Ovary (tissue), 9 donors: Measurements from ENCODE around the gene CAMTA1. TPM values are rescaled to one million over a fixed set of nuclear protein-coding genes. Genes with fewer than 3 reads are reported as not detected.

Source experiments
- DNase-seq, 5 donors: peaks; one replicate each; pipeline ENCODE4 v3.0.0-alpha.2; 2019 to 2020
- H3K27ac ChIP-seq, 2 donors: fragments of 200-600 bp; one replicate each; pipeline versions ENCODE4 v1.5.1 to v1.8.0; 2019 to 2022
- H3K27me3 ChIP-seq: fragments of 200-600 bp; one replicate; pipeline ENCODE4 v1.8.0; 2022
- H3K36me3 ChIP-seq: fragments of 200-600 bp; sonication (generic); one replicate; pipeline ENCODE4 v1.5.1; 2019
- H3K4me1 ChIP-seq: one replicate; pipeline ENCODE4 v1.8.1; 2013; ENCODE audit warnings: mild to moderate bottlenecking, moderate library complexity; ENCODE audit not compliant: insufficient read depth
- H3K4me3 ChIP-seq: fragments of 200-600 bp; sonication (generic); one replicate; pipeline ENCODE4 v1.5.1; 2017
- H3K9me3 ChIP-seq, 2 donors: fragments of 200-600 bp in 1 of 2; sonication (generic) in 1 of 2; one replicate each; pipeline versions ENCODE4 v1.5.1 to v1.8.1; 2013 to 2019; ENCODE audit warnings: mild to moderate bottlenecking in 1 of 2, moderate library complexity in 1 of 2
- CTCF ChIP-seq, 3 donors: fragments of 450-650 bp in 2 of 3; fragments of 200-600 bp in 1 of 3; IDR thresholded peaks; one replicate each; pipeline versions ENCODE4 v1.5.1 to v1.8.0; 2016 to 2022; ENCODE audit warnings: antibody characterized with exemption in 3 of 3, mild to moderate bottlenecking in 1 of 3
- EP300 ChIP-seq: sonication (generic); formaldehyde crosslinking; IDR thresholded peaks from one replicate; pipeline ENCODE4 v1.6.1; 2017; ENCODE audit warnings: antibody characterized with exemption
- POLR2A ChIP-seq: fragments of 450-650 bp; IDR thresholded peaks from one replicate; pipeline ENCODE4 v1.6.1; 2017; ENCODE audit warnings: antibody characterized with exemption, mild to moderate bottlenecking, moderate library complexity
- WGBS, 3 donors: extraction: QIAGEN DNeasy Blood & Tissue Kit in 1 of 3; methylation state at CpG; one replicate each; pipeline versions ENCODE4 v1.1.5 to v1.1.7; 2013 to 2017; 5-methylcytosine and 5-hydroxymethylcytosine counted together
- intact Hi-C, 4 donors: fragments of 100-400 bp; cut with DNase I; formaldehyde crosslinking; loops; one replicate each; pipeline versions ENCODE4 v1.11.0 to v1.15.1; 2022 to 2023
- polyA plus RNA-seq, 2 donors: library from polyadenylated mRNA; stranded (reverse); fragments of 200-250 nt in 1 of 2; fragments of 350-450 nt in 1 of 2; fragmentation: Illumina TruSeq in 1 of 2; extraction: RNeasy Lipid Tissue Mini Kit (QIAGEN cat#74804) in 1 of 2; gene quantifications; one replicate each; pipeline ENCODE4 v1.2.3, GENCODE V29; 2013 to 2014
- total RNA-seq, 7 donors: library from RNA; depleted of rRNA in 2 of 7; stranded (reverse); fragments of >200 nt in 2 of 7; fragmentation: NEBNext Ultra II Directional in 3 of 7; extraction: Animal tissue kit (Norgen Biotek cat#: 25700) in 3 of 7; gene quantifications; one replicate each; pipeline versions ENCODE4 v1.1.0 to v1.2.4, GENCODE V29; 2016 to 2023
- donor health status: DM: no; HTN: no; CAD: no; lungs with moderate emphysema.
- donor health status: DM: no; HTN: no; CAD: no.
- donor health status: Bipolar disorder and iron deficiency.
- donor health status: DM: yes; HTN: yes; CAD: no.
- donor health status: DM: no; HTN: no; CAD: no.
- donor health status: DM: yes; HTN: yes; CAD: no.

Gene CAMTA1
- total and polyA plus RNA-seq, 9 donors = 51.1 to 150 (median 67.4) TPM

- Histone ChIP-seq H3K4me1 (peaks cover 16% of the 10 kb centered on the region), H3K4me3 (no peak overlapping the region), H3K27ac (peak overlapping the region in 1 of 2 donors; percentile 49), H3K36me3 (no peaks in the 10 kb centered on the region), H3K9me3 (no peaks in the 10 kb centered on the region), H3K27me3 (no peaks in the 10 kb centered on the region)
- TF ChIP-seq EP300 (no peak), CTCF (IDR thresholded peaks at IDR 0.05) (no peak), POLR2A (no peak)
- intact Hi-C loops = no loop called here
- peak; percentile 49 to 67 (median 64) for DNase-seq
- WGBS, 3 donors = 19 to 30% (median 29%) methylated on average over 15 of the region's 15 CpGs
Observed at GRCh38 chr1:6958407-6959030, 173.3 kb downstream of the CAMTA1 start.

- no peaks in the 10 kb centered on the region for H3K27me3 ChIP-seq
- no peak for DNase-seq
- no peaks in the 10 kb centered on the region for H3K36me3 ChIP-seq
- no peak overlapping the region for H3K4me3 ChIP-seq
- 70 to 82% (median 80%) methylated on average over 8 of the region's 8 CpGs for WGBS, 3 donors
- H3K27ac ChIP-seq = peak overlapping the region in 1 of 2 donors; percentile 49
- peaks cover 16% of the 10 kb centered on the region for H3K4me1 ChIP-seq
- intact Hi-C loops = no loop called here
- H3K9me3 ChIP-seq = no peaks in the 10 kb centered on the region
- TF ChIP-seq POLR2A = no peak
- no peak for TF ChIP-seq EP300
- no peak for TF ChIP-seq CTCF (IDR thresholded peaks at IDR 0.05)
Observed at GRCh38 chr1:6959491-6959890, 174.2 kb downstream of the CAMTA1 start.

- no peaks in the 10 kb centered on the region for H3K27me3 ChIP-seq
Observed at GRCh38 chr1:6960291-6960811, 175.1 kb downstream of the CAMTA1 start.

GRCh38 chr1:6960860-6961259 lies 175.6 kb downstream of the CAMTA1 start:
- Histone ChIP-seq H3K27ac (peak overlapping the region in 1 of 2 donors; percentile 49), H3K36me3 (no peaks in the 10 kb centered on the region), H3K27me3 (no peaks in the 10 kb centered on the region), H3K9me3 (no peaks in the 10 kb centered on the region), H3K4me1 (peaks cover 16% of the 10 kb centered on the region), H3K4me3 (no peak overlapping the region)
- WGBS, 3 donors = 53 to 81% (median 75%) methylated on average over 3 of the region's 3 CpGs
- TF ChIP-seq CTCF (IDR thresholded peaks at IDR 0.05) (no peak), POLR2A (no peak), EP300 (no peak)
- intact Hi-C loops = no loop called here
- DNase-seq = no peak

More at GRCh38 chr1:6960291-6960811, 175.1 kb downstream of the CAMTA1 start:
- Histone ChIP-seq H3K4me3 (no peak overlapping the region), H3K27ac (peak overlapping the region in 1 of 2 donors; percentile 49), H3K36me3 (no peaks in the 10 kb centered on the region), H3K4me1 (peaks cover 16% of the 10 kb centered on the region), H3K9me3 (no peaks in the 10 kb centered on the region)
- TF ChIP-seq CTCF (IDR thresholded peaks at IDR 0.05) (peak in 1 of 3 donors; percentile 6), EP300 (no peak)
- peak; percentile 59 to 68 (median 65) for DNase-seq
- intact Hi-C loops = no loop called here
- WGBS, 3 donors = 7 to 14% (median 14%) methylated on average over 12 of the region's 12 CpGs
